Measurements from ENCODE around the gene WDR70.

GRCh38 chr5:37578176-37578575, 199.1 kb downstream of the WDR70 start:
- no peak for TF ChIP-seq CTCF (IDR thresholded peaks at IDR 0.05; ENCODE audit: low read depth, low read length, missing input control)
- no peak for TF ChIP-seq MAX (IDR thresholded peaks at IDR 0.05)
- TF ChIP-seq GABPA (IDR thresholded peaks at IDR 0.05 in 1 of 2, conservative IDR thresholded peaks at IDR 0.05 in 1 of 2), result no peak
- no peak for TF ChIP-seq RAD21 (IDR thresholded peaks at IDR 0.05)
- TF ChIP-seq ATF3 (IDR thresholded peaks at IDR 0.05), result no peak
- no peak for TF ChIP-seq JUND (IDR thresholded peaks at IDR 0.05)
- TF ChIP-seq TAF1 (conservative IDR thresholded peaks at IDR 0.05), result no peak
- TF ChIP-seq HNF4A (conservative IDR thresholded peaks at IDR 0.05), result no peak
- no peak for TF ChIP-seq REST (IDR thresholded peaks at IDR 0.05)
- no peak for TF ChIP-seq RXRA (IDR thresholded peaks at IDR 0.05)
- no peak for TF ChIP-seq EGR1 (IDR thresholded peaks at IDR 0.05; ENCODE audit: low read depth in 2 of 2)
- no peak for TF ChIP-seq ZBTB33 (IDR thresholded peaks at IDR 0.05)
- TF ChIP-seq YY1 (IDR thresholded peaks at IDR 0.05), result no peak

Measured in liver (tissue), 3 donors.